Measurements from ENCODE around the gene KRT85. TPM values are rescaled to one million over a fixed set of nuclear protein-coding genes. Genes with fewer than 3 reads are reported as not detected.

The KRT85 gene
- total RNA-seq, 2 experiments from 2014 or later = not detected

DNA sequence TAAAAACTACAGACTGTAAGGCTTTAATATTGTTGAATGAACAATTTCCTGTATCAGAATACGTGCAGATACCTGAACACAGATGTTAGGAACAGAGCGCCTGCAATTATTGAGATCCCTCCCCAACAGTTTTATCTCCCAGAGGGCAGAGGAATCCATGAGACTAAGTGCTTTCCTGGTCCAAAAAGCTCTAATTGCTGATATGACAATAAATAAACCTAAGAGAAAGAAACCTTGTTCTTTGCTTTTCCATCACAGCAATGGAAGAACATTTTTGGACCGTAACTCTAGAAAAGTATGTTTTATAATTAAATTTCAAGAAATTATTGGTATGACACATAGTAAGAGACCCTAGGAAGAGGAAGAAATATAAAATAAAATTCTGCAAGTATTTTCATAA, 33.1 kb downstream of the KRT85 start:
- H3K27ac ChIP-seq (ENCODE audit: low read depth in 1 of 2, low read length in 2 of 2) = no peak overlapping the region
- H3K27me3 ChIP-seq (ENCODE audit: control insufficient read depth in 1 of 2, insufficient read depth in 2 of 2, low read length in 2 of 2) = peaks cover 0 to 6% of the 10 kb centered on the region in 2 experiments
- ATAC-seq (ENCODE audit: poor library complexity) (no peak), DNase-seq (no peak)
- H3K36me3 ChIP-seq (ENCODE audit: insufficient read depth, low read length) = no peaks in the 10 kb centered on the region
- intact Hi-C loops (cut with DNase I, micrococcal nuclease) = no loop called here
- peaks cover 0 to 4% of the 10 kb centered on the region in 2 experiments for H3K9me3 ChIP-seq (ENCODE audit: control insufficient read depth in 1 of 2, insufficient read depth in 1 of 2, low read length in 2 of 2)
- TF ChIP-seq, protein P1, sequence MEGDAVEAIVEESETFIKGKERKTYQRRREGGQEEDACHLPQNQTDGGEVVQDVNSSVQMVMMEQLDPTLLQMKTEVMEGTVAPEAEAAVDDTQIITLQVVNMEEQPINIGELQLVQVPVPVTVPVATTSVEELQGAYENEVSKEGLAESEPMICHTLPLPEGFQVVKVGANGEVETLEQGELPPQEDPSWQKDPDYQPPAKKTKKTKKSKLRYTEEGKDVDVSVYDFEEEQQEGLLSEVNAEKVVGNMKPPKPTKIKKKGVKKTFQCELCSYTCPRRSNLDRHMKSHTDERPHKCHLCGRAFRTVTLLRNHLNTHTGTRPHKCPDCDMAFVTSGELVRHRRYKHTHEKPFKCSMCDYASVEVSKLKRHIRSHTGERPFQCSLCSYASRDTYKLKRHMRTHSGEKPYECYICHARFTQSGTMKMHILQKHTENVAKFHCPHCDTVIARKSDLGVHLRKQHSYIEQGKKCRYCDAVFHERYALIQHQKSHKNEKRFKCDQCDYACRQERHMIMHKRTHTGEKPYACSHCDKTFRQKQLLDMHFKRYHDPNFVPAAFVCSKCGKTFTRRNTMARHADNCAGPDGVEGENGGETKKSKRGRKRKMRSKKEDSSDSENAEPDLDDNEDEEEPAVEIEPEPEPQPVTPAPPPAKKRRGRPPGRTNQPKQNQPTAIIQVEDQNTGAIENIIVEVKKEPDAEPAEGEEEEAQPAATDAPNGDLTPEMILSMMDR (IDR thresholded peaks at IDR 0.05) = no peak
- no peak overlapping the region for H3K27ac Mint-ChIP-seq
- no peak overlapping the region for H3K4me3 ChIP-seq (ENCODE audit: low read length)
- peaks cover 7% of the 10 kb centered on the region for H3K27me3 Mint-ChIP-seq
- no peaks in the 10 kb centered on the region for H3K4me1 Mint-ChIP-seq (ENCODE audit: low read depth)
- no peak overlapping the region for H3K4me3 Mint-ChIP-seq
- ChIA-PET CTCF (no interaction called here), POLR2A (no interaction called here)
- no peaks in the 10 kb centered on the region for H3K4me1 ChIP-seq (ENCODE audit: insufficient read depth, low read length)
- no peaks in the 10 kb centered on the region for H3K9me3 Mint-ChIP-seq
- no peaks in the 10 kb centered on the region for H3K36me3 Mint-ChIP-seq (ENCODE audit: low read depth)

GRCh38 chr12:52333321-52333720, 34.0 kb downstream of the KRT85 start:
- Histone ChIP-seq H3K36me3 (ENCODE audit: insufficient read depth, low read length) (no peaks in the 10 kb centered on the region), H3K27ac (ENCODE audit: low read depth in 1 of 2, low read length in 2 of 2) (no peak overlapping the region), H3K27me3 (ENCODE audit: control insufficient read depth in 1 of 2, insufficient read depth in 2 of 2, low read length in 2 of 2) (peaks cover 0 to 6% of the 10 kb centered on the region in 2 experiments), H3K9me3 (ENCODE audit: control insufficient read depth in 1 of 2, insufficient read depth in 1 of 2, low read length in 2 of 2) (peaks cover 0 to 4% of the 10 kb centered on the region in 2 experiments), H3K4me3 (ENCODE audit: low read length) (no peak overlapping the region), H3K4me1 (ENCODE audit: insufficient read depth, low read length) (no peaks in the 10 kb centered on the region)
- ChIA-PET CTCF (no interaction called here), POLR2A (no interaction called here)
- TF ChIP-seq, protein P1 (IDR thresholded peaks at IDR 0.05) = no peak
- peaks cover 7% of the 10 kb centered on the region for H3K27me3 Mint-ChIP-seq
- no peak overlapping the region for H3K27ac Mint-ChIP-seq
- ATAC-seq (ENCODE audit: poor library complexity) (no peak), DNase-seq (no peak)
- H3K4me1 Mint-ChIP-seq (ENCODE audit: low read depth) = no peaks in the 10 kb centered on the region
- intact Hi-C loops (cut with DNase I, micrococcal nuclease) = no loop called here
- H3K4me3 Mint-ChIP-seq = no peak overlapping the region
- H3K9me3 Mint-ChIP-seq = no peaks in the 10 kb centered on the region
- H3K36me3 Mint-ChIP-seq (ENCODE audit: low read depth) = no peaks in the 10 kb centered on the region

DNA sequence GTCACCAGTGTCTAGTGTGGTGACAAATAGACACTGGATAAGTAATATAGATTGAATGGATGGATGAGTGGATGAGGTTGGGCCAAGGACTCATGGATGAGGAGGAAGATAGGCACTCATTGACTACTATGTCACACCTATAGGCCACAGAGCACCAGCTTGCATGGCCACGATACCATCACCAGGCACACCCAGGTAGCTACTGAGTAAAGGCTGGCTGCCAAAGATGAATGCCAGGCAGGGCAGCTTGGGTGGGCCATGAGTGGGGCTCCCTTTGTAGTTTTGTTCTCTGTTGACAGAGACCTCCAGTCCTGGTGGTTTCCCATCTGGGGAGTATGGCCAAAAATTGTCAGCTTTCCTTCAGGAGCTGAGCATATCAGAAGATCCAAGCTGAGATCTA, 34.9 kb downstream of the KRT85 start:
- Mint-ChIP-seq H3K4me1 (ENCODE audit: low read depth) (peaks cover 4% of the 10 kb centered on the region), H3K9me3 (no peaks in the 10 kb centered on the region), H3K27me3 (peaks cover 11% of the 10 kb centered on the region), H3K4me3 (no peak overlapping the region), H3K27ac (no peak overlapping the region), H3K36me3 (ENCODE audit: low read depth) (no peaks in the 10 kb centered on the region)
- Histone ChIP-seq H3K4me1 (ENCODE audit: insufficient read depth, low read length) (peaks cover 6% of the 10 kb centered on the region), H3K27me3 (ENCODE audit: control insufficient read depth in 1 of 2, insufficient read depth in 2 of 2, low read length in 2 of 2) (peaks cover 0 to 6% of the 10 kb centered on the region in 2 experiments), H3K4me3 (ENCODE audit: low read length) (no peak overlapping the region), H3K27ac (ENCODE audit: low read depth in 1 of 2, low read length in 2 of 2) (no peak overlapping the region), H3K36me3 (ENCODE audit: insufficient read depth, low read length) (no peaks in the 10 kb centered on the region), H3K9me3 (ENCODE audit: control insufficient read depth in 1 of 2, insufficient read depth in 1 of 2, low read length in 2 of 2) (peaks cover 0 to 4% of the 10 kb centered on the region in 2 experiments)
- ChIA-PET CTCF (no interaction called here), POLR2A (no interaction called here)
- ATAC-seq (ENCODE audit: poor library complexity) (no peak), DNase-seq (no peak)
- intact Hi-C loops (cut with DNase I, micrococcal nuclease) = no loop called here
- TF ChIP-seq, protein P1 (IDR thresholded peaks at IDR 0.05) = no peak
